Measurements from ENCODE around the gene CYP11A1. TPM values are rescaled to one million over a fixed set of nuclear protein-coding genes. Genes with fewer than 3 reads are reported as not detected.

The CYP11A1 gene
- total and polyA plus RNA-seq, 10 of the 15 experiments (the other 5 are each of a cell fraction or from before 2014, with no cell fraction given), result 0.11 to 1.2 (median 0.23) TPM; not detected in 5

DNA sequence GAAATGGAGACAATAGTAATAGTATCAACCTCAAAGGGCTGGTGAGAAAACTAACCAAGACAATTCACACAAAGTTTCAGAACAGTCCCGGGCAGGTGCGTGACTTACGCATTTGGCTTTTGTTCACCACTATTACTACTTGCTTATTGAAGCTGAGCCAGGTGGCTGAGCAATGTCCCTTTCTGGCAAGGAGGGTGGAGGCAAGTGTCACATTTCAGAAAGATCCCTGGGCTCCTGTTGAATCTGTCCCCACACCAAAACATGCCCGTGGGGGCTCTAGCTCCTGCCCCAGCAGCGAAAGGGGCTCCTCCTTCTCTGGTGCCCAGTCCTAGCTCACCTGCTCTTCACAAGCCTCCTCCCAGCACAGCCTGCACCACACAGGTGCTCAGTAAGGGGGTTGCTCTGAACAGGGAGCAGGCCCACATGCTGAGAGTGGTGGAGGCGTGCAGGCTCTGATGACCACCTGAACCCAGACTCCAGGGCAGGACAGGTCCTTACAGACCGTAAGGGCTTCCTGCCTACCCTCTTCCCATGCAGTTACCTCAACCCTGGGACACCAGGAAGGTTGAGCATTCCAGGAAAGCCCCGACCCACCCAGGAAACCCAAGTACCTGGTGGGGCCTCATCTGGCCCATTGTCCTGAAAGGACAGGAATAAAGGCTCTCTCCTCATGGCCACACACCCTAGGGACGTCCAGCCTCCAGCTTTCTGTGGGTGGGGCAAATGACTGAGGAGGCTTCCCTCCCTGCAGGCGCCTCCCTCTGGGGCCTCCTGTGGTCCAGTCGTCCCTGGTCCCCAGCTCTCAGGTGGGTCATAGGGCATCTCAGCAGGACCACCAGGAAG lies 33.7 kb upstream of the CYP11A1 start (continued):
- no peak for TF ChIP-seq ESRRA (IDR thresholded peaks at IDR 0.05; ENCODE audit: low read length)
- no peak; the same call in 1 of the 2 replicates for TF ChIP-seq HDGF (IDR thresholded peaks at IDR 0.05)
- TF ChIP-seq, protein P1, sequence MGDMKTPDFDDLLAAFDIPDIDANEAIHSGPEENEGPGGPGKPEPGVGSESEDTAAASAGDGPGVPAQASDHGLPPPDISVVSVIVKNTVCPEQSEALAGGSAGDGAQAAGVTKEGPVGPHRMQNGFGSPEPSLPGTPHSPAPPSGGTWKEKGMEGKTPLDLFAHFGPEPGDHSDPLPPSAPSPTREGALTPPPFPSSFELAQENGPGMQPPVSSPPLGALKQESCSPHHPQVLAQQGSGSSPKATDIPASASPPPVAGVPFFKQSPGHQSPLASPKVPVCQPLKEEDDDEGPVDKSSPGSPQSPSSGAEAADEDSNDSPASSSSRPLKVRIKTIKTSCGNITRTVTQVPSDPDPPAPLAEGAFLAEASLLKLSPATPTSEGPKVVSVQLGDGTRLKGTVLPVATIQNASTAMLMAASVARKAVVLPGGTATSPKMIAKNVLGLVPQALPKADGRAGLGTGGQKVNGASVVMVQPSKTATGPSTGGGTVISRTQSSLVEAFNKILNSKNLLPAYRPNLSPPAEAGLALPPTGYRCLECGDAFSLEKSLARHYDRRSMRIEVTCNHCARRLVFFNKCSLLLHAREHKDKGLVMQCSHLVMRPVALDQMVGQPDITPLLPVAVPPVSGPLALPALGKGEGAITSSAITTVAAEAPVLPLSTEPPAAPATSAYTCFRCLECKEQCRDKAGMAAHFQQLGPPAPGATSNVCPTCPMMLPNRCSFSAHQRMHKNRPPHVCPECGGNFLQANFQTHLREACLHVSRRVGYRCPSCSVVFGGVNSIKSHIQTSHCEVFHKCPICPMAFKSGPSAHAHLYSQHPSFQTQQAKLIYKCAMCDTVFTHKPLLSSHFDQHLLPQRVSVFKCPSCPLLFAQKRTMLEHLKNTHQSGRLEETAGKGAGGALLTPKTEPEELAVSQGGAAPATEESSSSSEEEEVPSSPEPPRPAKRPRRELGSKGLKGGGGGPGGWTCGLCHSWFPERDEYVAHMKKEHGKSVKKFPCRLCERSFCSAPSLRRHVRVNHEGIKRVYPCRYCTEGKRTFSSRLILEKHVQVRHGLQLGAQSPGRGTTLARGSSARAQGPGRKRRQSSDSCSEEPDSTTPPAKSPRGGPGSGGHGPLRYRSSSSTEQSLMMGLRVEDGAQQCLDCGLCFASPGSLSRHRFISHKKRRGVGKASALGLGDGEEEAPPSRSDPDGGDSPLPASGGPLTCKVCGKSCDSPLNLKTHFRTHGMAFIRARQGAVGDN (IDR thresholded peaks at IDR 0.05), result peak; percentile 57
- 0 out of 2 replicates have a peak, but pooled peaks have one; percentile 57 for TF ChIP-seq TBL1XR1 (IDR thresholded peaks at IDR 0.05; ENCODE audit: low read depth, low read length)
- TF ChIP-seq TCF3 (IDR thresholded peaks at IDR 0.05; ENCODE audit: borderline replicate concordance, insufficient read depth, low read depth, low read length), result peak; percentile 89
- TF ChIP-seq BACH1 (IDR thresholded peaks at IDR 0.05; ENCODE audit: borderline replicate concordance), result 0 out of 2 replicates have a peak, but pooled peaks have one; percentile 55
- TF ChIP-seq IKZF1 (conservative IDR thresholded peaks at IDR 0.05), result peak; percentile 76
- peak; percentile 22; the same call in 1 of the 2 replicates for TF ChIP-seq SMC3 (IDR thresholded peaks at IDR 0.05; ENCODE audit: borderline replicate concordance, low read length)
- TF ChIP-seq ZNF384 (IDR thresholded peaks at IDR 0.05; ENCODE audit: borderline replicate concordance, low read depth, low read length), result no peak
- TF ChIP-seq RCOR1 (conservative IDR thresholded peaks at IDR 0.05; ENCODE audit: low read depth, low read length), result no peak
- TF ChIP-seq JUND (IDR thresholded peaks at IDR 0.05; ENCODE audit: low read depth, low read length), result 0 out of 2 replicates have a peak, but pooled peaks have one; percentile 8
- peak; percentile 55 for TF ChIP-seq SMAD5 (IDR thresholded peaks at IDR 0.05; ENCODE audit: low read depth)
- TF ChIP-seq SP1 (IDR thresholded peaks at IDR 0.05; ENCODE audit: low read depth, low read length), result no peak
- TF ChIP-seq POU2F2 (IDR thresholded peaks at IDR 0.05; ENCODE audit: borderline replicate concordance, low read depth, low read length), result peak; percentile 36; the same call in 2 of the 3 replicates
- TF ChIP-seq, protein P2, sequence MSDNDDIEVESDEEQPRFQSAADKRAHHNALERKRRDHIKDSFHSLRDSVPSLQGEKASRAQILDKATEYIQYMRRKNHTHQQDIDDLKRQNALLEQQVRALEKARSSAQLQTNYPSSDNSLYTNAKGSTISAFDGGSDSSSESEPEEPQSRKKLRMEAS (IDR thresholded peaks at IDR 0.05; ENCODE audit: low read depth, low read length), result peak; percentile 46; the same call in 1 of the 2 replicates
- TF ChIP-seq, protein P3, sequence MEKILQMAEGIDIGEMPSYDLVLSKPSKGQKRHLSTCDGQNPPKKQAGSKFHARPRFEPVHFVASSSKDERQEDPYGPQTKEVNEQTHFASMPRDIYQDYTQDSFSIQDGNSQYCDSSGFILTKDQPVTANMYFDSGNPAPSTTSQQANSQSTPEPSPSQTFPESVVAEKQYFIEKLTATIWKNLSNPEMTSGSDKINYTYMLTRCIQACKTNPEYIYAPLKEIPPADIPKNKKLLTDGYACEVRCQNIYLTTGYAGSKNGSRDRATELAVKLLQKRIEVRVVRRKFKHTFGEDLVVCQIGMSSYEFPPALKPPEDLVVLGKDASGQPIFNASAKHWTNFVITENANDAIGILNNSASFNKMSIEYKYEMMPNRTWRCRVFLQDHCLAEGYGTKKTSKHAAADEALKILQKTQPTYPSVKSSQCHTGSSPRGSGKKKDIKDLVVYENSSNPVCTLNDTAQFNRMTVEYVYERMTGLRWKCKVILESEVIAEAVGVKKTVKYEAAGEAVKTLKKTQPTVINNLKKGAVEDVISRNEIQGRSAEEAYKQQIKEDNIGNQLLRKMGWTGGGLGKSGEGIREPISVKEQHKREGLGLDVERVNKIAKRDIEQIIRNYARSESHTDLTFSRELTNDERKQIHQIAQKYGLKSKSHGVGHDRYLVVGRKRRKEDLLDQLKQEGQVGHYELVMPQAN (conservative IDR thresholded peaks at IDR 0.05), result peak; percentile 24; the same call in 1 of the 2 replicates
- TF ChIP-seq CBFB (IDR thresholded peaks at IDR 0.05; ENCODE audit: low read depth), result 0 out of 2 replicates have a peak, but pooled peaks have one; percentile 1
- TF ChIP-seq, protein P4, sequence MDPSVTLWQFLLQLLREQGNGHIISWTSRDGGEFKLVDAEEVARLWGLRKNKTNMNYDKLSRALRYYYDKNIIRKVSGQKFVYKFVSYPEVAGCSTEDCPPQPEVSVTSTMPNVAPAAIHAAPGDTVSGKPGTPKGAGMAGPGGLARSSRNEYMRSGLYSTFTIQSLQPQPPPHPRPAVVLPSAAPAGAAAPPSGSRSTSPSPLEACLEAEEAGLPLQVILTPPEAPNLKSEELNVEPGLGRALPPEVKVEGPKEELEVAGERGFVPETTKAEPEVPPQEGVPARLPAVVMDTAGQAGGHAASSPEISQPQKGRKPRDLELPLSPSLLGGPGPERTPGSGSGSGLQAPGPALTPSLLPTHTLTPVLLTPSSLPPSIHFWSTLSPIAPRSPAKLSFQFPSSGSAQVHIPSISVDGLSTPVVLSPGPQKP (IDR thresholded peaks at IDR 0.05; ENCODE audit: low read depth, low read length), result no peak
- TF ChIP-seq, protein P5, sequence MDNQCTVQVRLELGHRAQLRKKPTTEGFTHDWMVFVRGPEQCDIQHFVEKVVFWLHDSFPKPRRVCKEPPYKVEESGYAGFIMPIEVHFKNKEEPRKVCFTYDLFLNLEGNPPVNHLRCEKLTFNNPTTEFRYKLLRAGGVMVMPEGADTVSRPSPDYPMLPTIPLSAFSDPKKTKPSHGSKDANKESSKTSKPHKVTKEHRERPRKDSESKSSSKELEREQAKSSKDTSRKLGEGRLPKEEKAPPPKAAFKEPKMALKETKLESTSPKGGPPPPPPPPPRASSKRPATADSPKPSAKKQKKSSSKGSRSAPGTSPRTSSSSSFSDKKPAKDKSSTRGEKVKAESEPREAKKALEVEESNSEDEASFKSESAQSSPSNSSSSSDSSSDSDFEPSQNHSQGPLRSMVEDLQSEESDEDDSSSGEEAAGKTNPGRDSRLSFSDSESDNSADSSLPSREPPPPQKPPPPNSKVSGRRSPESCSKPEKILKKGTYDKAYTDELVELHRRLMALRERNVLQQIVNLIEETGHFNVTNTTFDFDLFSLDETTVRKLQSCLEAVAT (IDR thresholded peaks at IDR 0.05), result peak; percentile 6; the same call in 1 of the 2 replicates
